ENCODE measurements around the gene TCFL5.

Gene TCFL5

GRCh38 chr20:62822239-62822787, 39.3 kb downstream of the TCFL5 start:
- no peaks in the 10 kb centered on the region for H3K79me2 ChIP-seq (ENCODE audit: insufficient read depth, low read length)
- H3K9ac ChIP-seq (ENCODE audit: low read length), result no peak overlapping the region
- H3K27me3 ChIP-seq (ENCODE audit: low read length), result no peaks in the 10 kb centered on the region
- H3K36me3 ChIP-seq (ENCODE audit: low read length), result no peaks in the 10 kb centered on the region
- H3K4me2 ChIP-seq (ENCODE audit: low read depth, low read length, poor library complexity, severe bottlenecking), result no peak overlapping the region
- TF ChIP-seq, protein P1, sequence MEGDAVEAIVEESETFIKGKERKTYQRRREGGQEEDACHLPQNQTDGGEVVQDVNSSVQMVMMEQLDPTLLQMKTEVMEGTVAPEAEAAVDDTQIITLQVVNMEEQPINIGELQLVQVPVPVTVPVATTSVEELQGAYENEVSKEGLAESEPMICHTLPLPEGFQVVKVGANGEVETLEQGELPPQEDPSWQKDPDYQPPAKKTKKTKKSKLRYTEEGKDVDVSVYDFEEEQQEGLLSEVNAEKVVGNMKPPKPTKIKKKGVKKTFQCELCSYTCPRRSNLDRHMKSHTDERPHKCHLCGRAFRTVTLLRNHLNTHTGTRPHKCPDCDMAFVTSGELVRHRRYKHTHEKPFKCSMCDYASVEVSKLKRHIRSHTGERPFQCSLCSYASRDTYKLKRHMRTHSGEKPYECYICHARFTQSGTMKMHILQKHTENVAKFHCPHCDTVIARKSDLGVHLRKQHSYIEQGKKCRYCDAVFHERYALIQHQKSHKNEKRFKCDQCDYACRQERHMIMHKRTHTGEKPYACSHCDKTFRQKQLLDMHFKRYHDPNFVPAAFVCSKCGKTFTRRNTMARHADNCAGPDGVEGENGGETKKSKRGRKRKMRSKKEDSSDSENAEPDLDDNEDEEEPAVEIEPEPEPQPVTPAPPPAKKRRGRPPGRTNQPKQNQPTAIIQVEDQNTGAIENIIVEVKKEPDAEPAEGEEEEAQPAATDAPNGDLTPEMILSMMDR (IDR thresholded peaks at IDR 0.05; ENCODE audit: insufficient read depth, low read length, poor library complexity, severe bottlenecking), result no peak
- H4K20me1 ChIP-seq (ENCODE audit: low read depth, low read length), result no peaks in the 10 kb centered on the region
- H3K9me2 ChIP-seq (replicated peaks; ENCODE audit: insufficient read depth, low read length), result no peaks in the 10 kb centered on the region
- H3K9me3 ChIP-seq (ENCODE audit: insufficient read depth, low read length), result no peaks in the 10 kb centered on the region
- H2AFZ ChIP-seq (ENCODE audit: low read depth, low read length, severe bottlenecking), result no peak overlapping the region
- no peak overlapping the region for H3K4me3 ChIP-seq (ENCODE audit: insufficient read depth, low read length, poor library complexity, severe bottlenecking)
- H3F3A ChIP-seq (ENCODE audit: insufficient read depth), result no peaks in the 10 kb centered on the region
- no peak overlapping the region for H3K27ac ChIP-seq (ENCODE audit: low read depth, low read length)

DNA sequence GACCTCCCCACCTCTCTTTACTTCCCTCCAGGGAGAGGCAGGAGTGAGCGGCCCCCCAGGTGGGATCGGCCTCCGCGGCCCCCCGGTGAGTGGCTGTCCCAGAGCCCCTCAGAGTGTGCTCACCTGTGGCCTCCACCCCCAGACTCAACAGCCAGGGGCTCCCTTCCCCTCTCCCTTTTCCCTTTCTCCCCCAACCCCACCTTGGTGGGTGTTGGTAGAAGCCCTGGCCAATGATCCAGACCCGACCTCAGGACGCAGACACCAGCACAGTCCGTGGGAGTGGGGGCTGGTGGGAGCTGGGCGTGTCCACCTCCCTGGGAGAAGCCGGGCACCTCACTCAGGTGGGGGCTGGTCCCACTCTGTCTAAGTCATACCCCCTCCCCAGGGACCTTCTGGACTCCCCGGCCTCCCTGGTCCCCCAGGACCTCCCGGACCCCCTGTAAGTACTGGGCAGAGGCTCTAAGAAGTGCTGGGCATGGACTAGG, 39.9 kb downstream of the TCFL5 start:
- no peaks in the 10 kb centered on the region for H3K36me3 ChIP-seq (ENCODE audit: low read length)
- H3K27me3 ChIP-seq (ENCODE audit: low read length), result no peaks in the 10 kb centered on the region
- H3K79me2 ChIP-seq (ENCODE audit: insufficient read depth, low read length), result no peaks in the 10 kb centered on the region
- H2AFZ ChIP-seq (ENCODE audit: low read depth, low read length, severe bottlenecking), result no peak overlapping the region
- H3K27ac ChIP-seq (ENCODE audit: low read depth, low read length), result no peak overlapping the region
- H3F3A ChIP-seq (ENCODE audit: insufficient read depth), result no peaks in the 10 kb centered on the region
- H3K4me2 ChIP-seq (ENCODE audit: low read depth, low read length, poor library complexity, severe bottlenecking), result no peak overlapping the region
- H3K9me2 ChIP-seq (replicated peaks; ENCODE audit: insufficient read depth, low read length), result no peaks in the 10 kb centered on the region
- H3K9me3 ChIP-seq (ENCODE audit: insufficient read depth, low read length), result no peaks in the 10 kb centered on the region
- TF ChIP-seq EZH2phosphoT487 (conservative IDR thresholded peaks at IDR 0.05; ENCODE audit: low read length), result no peak
- TF ChIP-seq, protein P1 (IDR thresholded peaks at IDR 0.05; ENCODE audit: insufficient read depth, low read length, poor library complexity, severe bottlenecking), result no peak
- H3K4me3 ChIP-seq (ENCODE audit: insufficient read depth, low read length, poor library complexity, severe bottlenecking), result no peak overlapping the region
- no peak overlapping the region for H3K9ac ChIP-seq (ENCODE audit: low read length)
- no peaks in the 10 kb centered on the region for H4K20me1 ChIP-seq (ENCODE audit: low read depth, low read length)

- Histone ChIP-seq H3F3A (ENCODE audit: insufficient read depth) (no peaks in the 10 kb centered on the region), H3K9me2 (replicated peaks; ENCODE audit: insufficient read depth, low read length) (no peaks in the 10 kb centered on the region), H3K4me2 (ENCODE audit: low read depth, low read length, poor library complexity, severe bottlenecking) (no peak overlapping the region), H3K9me3 (ENCODE audit: insufficient read depth, low read length) (no peaks in the 10 kb centered on the region), H4K20me1 (ENCODE audit: low read depth, low read length) (no peaks in the 10 kb centered on the region), H3K9ac (ENCODE audit: low read length) (no peak overlapping the region), H3K27me3 (ENCODE audit: low read length) (no peaks in the 10 kb centered on the region), H2AFZ (ENCODE audit: low read depth, low read length, severe bottlenecking) (no peak overlapping the region), H3K27ac (ENCODE audit: low read depth, low read length) (no peak overlapping the region), H3K79me2 (ENCODE audit: insufficient read depth, low read length) (no peaks in the 10 kb centered on the region), H3K4me3 (ENCODE audit: insufficient read depth, low read length, poor library complexity, severe bottlenecking) (no peak overlapping the region), H3K36me3 (ENCODE audit: low read length) (no peaks in the 10 kb centered on the region)
- no peak for TF ChIP-seq EZH2phosphoT487 (conservative IDR thresholded peaks at IDR 0.05; ENCODE audit: low read length)
- TF ChIP-seq, protein P1 (IDR thresholded peaks at IDR 0.05; ENCODE audit: insufficient read depth, low read length, poor library complexity, severe bottlenecking), result no peak
These were observed 40.5 kb downstream of the TCFL5 start for GRCh38 chr20:62820962-62821725.

All from SU-DHL-6 (cell line).